Loucy (cell line): ENCODE data around the gene CTSC.

Experiments
- H2AFZ ChIP-seq: fragments of 200-600 bp; sonication (generic); 2 replicates; pipeline ENCODE4 v1.6.0; 2016; ENCODE audit warnings: antibody characterized with exemption, mild to moderate bottlenecking, low read length, moderate library complexity
- H3F3A ChIP-seq: fragments of 200-600 bp; 2 replicates; pipeline ENCODE4 v1.6.0; 2016; ENCODE audit warnings: antibody characterized with exemption, low read depth, mild to moderate bottlenecking
- H3K27me3 ChIP-seq: fragments of 200-600 bp; sonication (generic); 2 replicates; pipeline ENCODE4 v1.6.1; 2014; ENCODE audit warnings: low read length, mild to moderate bottlenecking; ENCODE audit not compliant: insufficient read depth, poor library complexity, severe bottlenecking
- H3K36me3 ChIP-seq: fragments of 200-600 bp; sonication (generic); 2 replicates; pipeline ENCODE4 v1.6.1; 2016; ENCODE audit warnings: low read length; ENCODE audit not compliant: insufficient read depth
- H3K4me1 ChIP-seq: fragments of 200-600 bp; sonication (generic); 2 replicates; pipeline ENCODE4 v1.5.1; 2014; ENCODE audit warnings: low read length, mild to moderate bottlenecking; ENCODE audit not compliant: insufficient read depth, poor library complexity, severe bottlenecking
- H3K4me2 ChIP-seq: fragments of 200-600 bp; sonication (generic); 2 replicates; pipeline ENCODE4 v1.6.0; 2014; ENCODE audit warnings: antibody characterized with exemption, low read length, low read depth, mild to moderate bottlenecking; ENCODE audit not compliant: poor library complexity, severe bottlenecking
- H3K4me3 ChIP-seq: fragments of 200-600 bp; sonication (generic); 2 replicates; pipeline ENCODE4 v1.5.1; 2014; ENCODE audit warnings: low read length, mild to moderate bottlenecking, mixed read lengths; ENCODE audit not compliant: poor library complexity, severe bottlenecking
- H3K79me2 ChIP-seq: fragments of 200-600 bp; sonication (generic); 2 replicates; pipeline ENCODE4 v1.6.1; 2014; ENCODE audit warnings: low read length; ENCODE audit not compliant: insufficient read depth
- H3K9ac ChIP-seq: fragments of 200-600 bp; sonication (generic); 2 replicates; pipeline ENCODE4 v1.6.0; 2014; ENCODE audit warnings: mild to moderate bottlenecking, low read depth, low read length, moderate library complexity; ENCODE audit not compliant: poor library complexity, severe bottlenecking
- H3K9me2 ChIP-seq: fragments of 200-600 bp; sonication (generic); replicated peaks from 2 replicates; pipeline ENCODE4 v1.6.1; 2016; ENCODE audit warnings: low read depth, low read length, mixed read lengths
- H3K9me3 ChIP-seq: fragments of 200-600 bp; sonication (generic); 2 replicates; pipeline ENCODE4 v1.6.1; 2014; ENCODE audit warnings: mild to moderate bottlenecking, antibody characterized with exemption, low read length, low read depth; ENCODE audit not compliant: insufficient read depth
- H4K20me1 ChIP-seq: fragments of 200-600 bp; sonication (generic); 2 replicates; pipeline ENCODE4 v1.6.0; 2014; ENCODE audit warnings: antibody characterized with exemption, low read length, mild to moderate bottlenecking; ENCODE audit not compliant: insufficient read depth, poor library complexity, severe bottlenecking
- CTCF ChIP-seq: fragments of 200-600 bp; sonication (generic); conservative IDR thresholded peaks from 2 replicates; pipeline ENCODE4 v1.5.1; 2014; ENCODE audit warnings: mild to moderate bottlenecking, antibody characterized with exemption, low read length
- EZH2phosphoT487 ChIP-seq: fragments of 200-600 bp; IDR thresholded peaks from 2 replicates; pipeline ENCODE4 v1.6.1; 2018; ENCODE audit warnings: antibody characterized with exemption, mild to moderate bottlenecking, moderate library complexity, borderline replicate concordance

Gene CTSC

DNA sequence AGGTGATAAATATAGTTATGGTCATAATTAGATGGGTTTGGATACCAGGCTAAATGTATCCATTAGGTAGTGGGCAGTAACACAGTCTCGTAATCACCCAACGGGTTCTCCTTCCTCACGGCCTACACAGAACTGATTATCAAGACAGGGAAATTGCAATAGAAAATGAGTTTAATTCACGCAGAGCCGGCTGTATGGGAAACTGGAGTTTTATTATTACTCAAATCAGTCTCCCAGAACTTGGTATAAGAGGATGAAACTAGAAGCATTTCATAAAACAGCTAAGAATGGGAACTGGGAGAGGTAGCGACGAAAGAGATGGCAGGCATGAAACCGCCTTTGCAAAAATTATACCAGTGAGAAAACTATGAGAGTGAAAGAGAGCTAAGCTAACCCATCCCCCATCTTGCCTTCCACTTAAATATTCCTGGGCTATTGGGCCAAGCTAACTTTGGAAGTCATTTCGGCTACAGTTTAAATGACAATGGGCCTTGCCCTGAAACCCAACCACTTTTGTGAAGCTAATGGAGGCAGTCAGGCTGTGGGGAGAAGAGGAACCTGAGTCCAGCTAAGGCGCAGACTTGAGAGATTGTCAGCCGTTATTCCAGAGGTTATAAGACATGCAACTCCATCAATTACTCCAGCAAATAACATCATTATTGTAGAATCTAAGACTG, 29.6 kb downstream of the CTSC start:
- Histone ChIP-seq H3K4me1 (no peaks in the 10 kb centered on the region), H3F3A (no peaks in the 10 kb centered on the region), H4K20me1 (peaks cover 4% of the 10 kb centered on the region), H3K9me2 (no peaks in the 10 kb centered on the region), H3K4me2 (no peak overlapping the region), H3K9ac (no peak overlapping the region), H2AFZ (no peak overlapping the region), H3K4me3 (no peak overlapping the region), H3K36me3 (peaks cover 95% of the 10 kb centered on the region), H3K27me3 (no peaks in the 10 kb centered on the region), H3K79me2 (peaks cover 16% of the 10 kb centered on the region), H3K9me3 (no peaks in the 10 kb centered on the region)
- TF ChIP-seq EZH2phosphoT487 (no peak), CTCF (no peak)

DNA sequence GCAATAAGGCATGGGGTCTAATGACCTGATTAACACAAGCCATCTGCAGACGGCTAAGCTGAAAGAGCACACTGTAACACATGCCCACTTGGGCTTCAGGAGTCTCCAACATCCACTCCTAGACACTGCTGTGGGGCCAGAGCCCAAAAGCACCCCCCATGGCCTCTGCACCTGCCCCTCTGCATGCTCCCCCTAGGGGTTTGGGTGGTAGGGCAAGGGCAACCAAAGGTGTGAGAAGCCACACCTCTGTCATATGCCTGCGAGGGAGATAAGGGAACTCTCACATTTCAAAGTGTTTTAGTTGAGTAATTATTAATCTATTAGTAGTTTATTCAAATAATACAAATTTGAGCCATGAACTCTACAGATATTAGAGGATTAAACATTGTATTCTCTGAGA, 30.8 kb downstream of the CTSC start:
- Histone ChIP-seq H3K4me3 (no peak overlapping the region), H3F3A (no peaks in the 10 kb centered on the region), H3K27me3 (no peaks in the 10 kb centered on the region), H3K79me2 (peaks cover 8% of the 10 kb centered on the region), H3K9ac (no peak overlapping the region), H3K36me3 (peaks cover 86% of the 10 kb centered on the region), H2AFZ (no peak overlapping the region), H4K20me1 (peaks cover 4% of the 10 kb centered on the region), H3K9me3 (no peaks in the 10 kb centered on the region), H3K9me2 (no peaks in the 10 kb centered on the region), H3K4me2 (no peak overlapping the region), H3K4me1 (peaks cover 4% of the 10 kb centered on the region)
- TF ChIP-seq CTCF (no peak; the same call in 1 of the 2 replicates), EZH2phosphoT487 (no peak)

- Histone ChIP-seq H3K4me3 (no peak overlapping the region), H3K4me2 (no peak overlapping the region), H3K9me3 (no peaks in the 10 kb centered on the region), H3K36me3 (peaks cover 80% of the 10 kb centered on the region), H3K4me1 (peaks cover 11% of the 10 kb centered on the region), H3K79me2 (peaks cover 18% of the 10 kb centered on the region), H4K20me1 (peaks cover 3% of the 10 kb centered on the region), H3K9me2 (no peaks in the 10 kb centered on the region), H3F3A (no peaks in the 10 kb centered on the region), H3K9ac (no peak overlapping the region), H3K27me3 (no peaks in the 10 kb centered on the region), H2AFZ (no peak overlapping the region)
- TF ChIP-seq CTCF (no peak), EZH2phosphoT487 (no peak)
These were observed 32.1 kb downstream of the CTSC start for GRCh38 chr11:88305430-88305829.
